Measurements from ENCODE around the gene DOCK11.

DNA sequence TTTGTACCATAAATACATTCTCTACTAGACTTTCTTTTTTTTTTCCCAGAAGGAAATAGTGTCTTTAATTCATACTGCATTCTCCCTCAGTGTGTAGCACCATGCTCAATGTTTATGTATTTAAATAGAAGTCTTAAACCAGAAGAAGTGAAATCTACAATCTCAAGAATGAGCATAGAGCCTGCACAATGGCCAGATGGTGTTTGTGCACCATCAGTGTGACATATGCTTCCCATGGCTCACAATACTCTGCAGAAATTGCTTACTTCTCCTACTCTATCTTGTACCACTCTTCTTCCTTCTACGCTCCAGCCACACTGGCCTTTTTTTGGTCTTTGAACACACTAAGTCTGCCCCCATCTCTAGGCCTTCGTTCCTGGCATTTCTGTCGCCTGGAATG is 2.6 kb upstream of the DOCK11 start:
- TF ChIP-seq, protein P1, sequence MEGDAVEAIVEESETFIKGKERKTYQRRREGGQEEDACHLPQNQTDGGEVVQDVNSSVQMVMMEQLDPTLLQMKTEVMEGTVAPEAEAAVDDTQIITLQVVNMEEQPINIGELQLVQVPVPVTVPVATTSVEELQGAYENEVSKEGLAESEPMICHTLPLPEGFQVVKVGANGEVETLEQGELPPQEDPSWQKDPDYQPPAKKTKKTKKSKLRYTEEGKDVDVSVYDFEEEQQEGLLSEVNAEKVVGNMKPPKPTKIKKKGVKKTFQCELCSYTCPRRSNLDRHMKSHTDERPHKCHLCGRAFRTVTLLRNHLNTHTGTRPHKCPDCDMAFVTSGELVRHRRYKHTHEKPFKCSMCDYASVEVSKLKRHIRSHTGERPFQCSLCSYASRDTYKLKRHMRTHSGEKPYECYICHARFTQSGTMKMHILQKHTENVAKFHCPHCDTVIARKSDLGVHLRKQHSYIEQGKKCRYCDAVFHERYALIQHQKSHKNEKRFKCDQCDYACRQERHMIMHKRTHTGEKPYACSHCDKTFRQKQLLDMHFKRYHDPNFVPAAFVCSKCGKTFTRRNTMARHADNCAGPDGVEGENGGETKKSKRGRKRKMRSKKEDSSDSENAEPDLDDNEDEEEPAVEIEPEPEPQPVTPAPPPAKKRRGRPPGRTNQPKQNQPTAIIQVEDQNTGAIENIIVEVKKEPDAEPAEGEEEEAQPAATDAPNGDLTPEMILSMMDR (conservative IDR thresholded peaks at IDR 0.05; ENCODE audit: low read depth, low read length), result no peak
- TF ChIP-seq EZH2 (IDR thresholded peaks at IDR 0.05; ENCODE audit: borderline replicate concordance, low read depth, low read length, poor library complexity, severe bottlenecking), result no peak
